GM21447 (cell line): ENCODE data around the gene CLDN18.
A peak's percentile ranks its signal among the peaks of the same experiment; 100 is the strongest.

Source experiments
- ATAC-seq: cut with Tn5 transposase; IDR thresholded peaks from one replicate; pipeline ENCODE4 v1.9.1; 2021; ENCODE audit not compliant: unreplicated experiment

The CLDN18 gene

GRCh38 chr3:138009476-138010272 is at the start of gene CLDN18:
Gene CLDN18 (plus strand): TSS chr3:138010165. CDS start chr3:138010226, 61 bp downstream.
- no peak for ATAC-seq

- no peak for ATAC-seq
Observed at GRCh38 chr3:137962251-137962650, 47.7 kb upstream of the CLDN18 start.

- ATAC-seq = no peak
Observed at GRCh38 chr3:137963463-137963862, 46.5 kb upstream of the CLDN18 start.

- ATAC-seq = peak; percentile 97
Observed at GRCh38 chr3:137970914-137971831, 38.8 kb upstream of the CLDN18 start.

- ATAC-seq = no peak
Observed at GRCh38 chr3:137972396-137972795, 37.6 kb upstream of the CLDN18 start.

- no peak for ATAC-seq
Observed at GRCh38 chr3:137978328-137978727, 31.6 kb upstream of the CLDN18 start.

- ATAC-seq = peak; percentile 17
Observed at GRCh38 chr3:137987723-137988122, 22.2 kb upstream of the CLDN18 start.

- ATAC-seq = peak; percentile 81
Observed at GRCh38 chr3:137988152-137988551, 21.8 kb upstream of the CLDN18 start.

GRCh38 chr3:137988982-137989381 is 21.0 kb upstream of the CLDN18 start:
- peak; percentile 69 for ATAC-seq

GRCh38 chr3:137990427-137990826 is 19.5 kb upstream of the CLDN18 start:
- ATAC-seq = no peak

- no peak for ATAC-seq
Observed at GRCh38 chr3:137992592-137992991, 17.4 kb upstream of the CLDN18 start.

GRCh38 chr3:137998121-137999042 is 11.6 kb upstream of the CLDN18 start:
- ATAC-seq = no peak

- no peak for ATAC-seq
Observed at GRCh38 chr3:138003069-138003468, 6.9 kb upstream of the CLDN18 start.

GRCh38 chr3:138005627-138006026 is 4.3 kb upstream of the CLDN18 start:
- ATAC-seq = no peak

GRCh38 chr3:138007898-138008297 is 2.1 kb upstream of the CLDN18 start:
- ATAC-seq = no peak

- no peak for ATAC-seq
Observed at GRCh38 chr3:138010273-138010590, 267 bp downstream of the CLDN18 start.

- no peak for ATAC-seq
Observed at GRCh38 chr3:138011722-138012121, 1.8 kb downstream of the CLDN18 start.

GRCh38 chr3:138012526-138012925 is 2.6 kb downstream of the CLDN18 start:
- no peak for ATAC-seq

GRCh38 chr3:138016065-138016464 is 6.1 kb downstream of the CLDN18 start:
- ATAC-seq = no peak

- no peak for ATAC-seq
Observed at GRCh38 chr3:138019281-138020069, 9.5 kb downstream of the CLDN18 start.
